Stimulated activated CD8-positive, alpha-beta memory T cell treated with anti-CD3 and anti-CD28 coated beads, Interleukin-4, amount 100 ng/mL, for 24 hours (primary cell): ENCODE results near the gene GFI1.
A peak's percentile ranks its signal among the peaks of the same experiment; 100 is the strongest.
"Not testable (repeated sequence)": the region's sequence is repeated elsewhere in the genome, so short reads cannot be mapped to it uniquely, and the experiment has no call there.

Experiments used
- DNase-seq: peaks from one replicate; pipeline ENCODE4 v3.0.0-alpha.2; 2020; ENCODE audit warnings: low read depth

Gene GFI1

DNA sequence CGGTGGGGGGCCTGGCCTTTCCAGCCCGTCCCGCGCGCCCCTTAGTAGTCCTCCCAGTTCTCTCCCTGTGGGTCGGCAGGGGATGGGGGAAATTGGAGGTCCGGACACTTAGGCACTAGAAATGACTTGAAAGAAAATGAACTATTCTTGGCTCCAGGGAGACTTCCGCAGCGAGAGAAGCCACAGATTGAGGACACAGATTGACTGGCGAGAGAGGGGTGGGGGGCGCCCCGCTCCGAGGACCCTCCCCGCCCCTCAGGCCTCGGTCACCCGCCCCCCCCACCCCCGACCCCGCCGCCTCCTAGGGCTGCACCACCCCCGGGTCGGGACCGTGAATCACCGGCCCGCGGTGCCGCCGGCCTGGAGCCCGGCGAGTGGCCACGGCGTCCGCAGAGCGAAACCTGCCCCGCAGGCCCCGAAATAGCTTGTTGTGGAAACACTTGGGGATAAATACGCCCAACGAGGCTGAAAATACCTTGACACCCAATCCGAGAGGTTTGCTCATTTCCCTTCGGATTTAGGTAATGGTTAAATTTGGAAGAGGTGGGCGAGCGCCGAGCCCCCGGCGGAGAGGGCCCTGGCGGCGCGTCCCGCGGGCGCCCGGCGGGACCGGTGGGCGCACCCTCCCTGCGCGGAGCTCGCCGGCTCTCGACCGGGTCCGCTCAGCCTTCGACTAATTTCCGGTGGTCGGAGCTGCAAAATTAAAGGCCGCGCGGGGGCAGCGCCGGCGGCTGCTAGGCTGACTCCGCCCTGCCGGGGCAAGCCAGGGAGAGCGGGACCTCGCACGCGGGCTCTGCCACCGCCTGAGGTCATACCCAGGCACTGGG lies at the start of gene GFI1:
TSS of gene GFI1 (minus strand) at position 675 of the 827 bp plus-strand sequence. CDS start 3,438 bp downstream, outside the sequence.
- peak; percentile 75 for DNase-seq

DNA sequence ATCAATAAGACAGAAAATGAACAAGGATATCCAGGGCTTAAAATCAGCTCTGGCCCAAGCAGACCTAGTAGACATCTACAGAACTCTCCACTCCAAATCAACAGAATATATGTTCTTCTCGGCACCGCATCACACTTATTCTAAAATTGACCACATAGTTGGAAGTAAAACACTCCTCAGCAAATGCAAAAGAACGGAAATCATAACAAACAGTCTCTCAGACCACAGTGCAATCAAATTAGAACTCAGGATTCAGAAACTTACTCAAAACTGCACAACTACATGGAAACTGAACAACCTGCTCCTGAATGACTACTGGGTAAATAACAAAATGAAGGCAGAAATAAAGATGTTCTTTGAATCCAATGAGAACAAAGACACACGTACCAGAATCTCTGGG lies 45.6 kb upstream of the GFI1 start:
- DNase-seq, result not testable (repeated sequence)

DNA sequence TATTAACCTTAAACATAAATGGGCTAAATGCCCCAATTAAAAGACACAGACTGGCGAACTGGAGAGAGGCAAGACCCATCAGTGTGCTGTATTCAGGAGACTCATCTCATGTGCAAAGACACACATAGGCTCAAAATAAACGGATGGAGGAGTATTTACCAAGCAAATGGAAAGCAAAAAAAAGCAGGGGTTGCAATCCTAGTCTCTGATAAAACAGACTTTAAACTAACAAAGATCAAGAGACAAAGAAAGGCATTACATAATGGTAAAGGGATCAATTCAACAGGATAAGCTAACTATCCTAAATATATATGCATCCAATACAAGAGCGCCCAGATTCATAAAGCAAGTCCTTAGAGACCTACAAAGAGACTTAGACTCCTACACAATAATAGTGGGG lies 45.2 kb upstream of the GFI1 start:
- not testable (repeated sequence) for DNase-seq

DNA sequence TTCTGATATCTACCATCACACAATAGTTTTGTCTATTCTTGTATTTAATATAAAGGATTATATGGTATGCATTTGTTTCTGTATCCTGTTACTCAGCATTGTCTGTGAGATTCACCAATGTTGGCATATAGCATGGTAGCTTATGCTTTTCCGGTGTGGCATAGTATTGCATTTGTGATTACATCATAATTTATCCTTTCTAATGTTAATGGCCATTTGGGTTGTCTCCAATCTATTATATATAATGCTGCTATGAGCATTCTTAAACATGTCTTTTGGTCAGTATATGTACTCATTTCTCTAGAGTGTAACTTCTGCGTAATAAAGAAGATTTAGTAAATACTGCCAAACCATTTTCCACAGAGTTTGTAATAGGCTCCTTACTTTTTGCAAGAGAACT lies 40.9 kb upstream of the GFI1 start:
- no peak for DNase-seq

DNA sequence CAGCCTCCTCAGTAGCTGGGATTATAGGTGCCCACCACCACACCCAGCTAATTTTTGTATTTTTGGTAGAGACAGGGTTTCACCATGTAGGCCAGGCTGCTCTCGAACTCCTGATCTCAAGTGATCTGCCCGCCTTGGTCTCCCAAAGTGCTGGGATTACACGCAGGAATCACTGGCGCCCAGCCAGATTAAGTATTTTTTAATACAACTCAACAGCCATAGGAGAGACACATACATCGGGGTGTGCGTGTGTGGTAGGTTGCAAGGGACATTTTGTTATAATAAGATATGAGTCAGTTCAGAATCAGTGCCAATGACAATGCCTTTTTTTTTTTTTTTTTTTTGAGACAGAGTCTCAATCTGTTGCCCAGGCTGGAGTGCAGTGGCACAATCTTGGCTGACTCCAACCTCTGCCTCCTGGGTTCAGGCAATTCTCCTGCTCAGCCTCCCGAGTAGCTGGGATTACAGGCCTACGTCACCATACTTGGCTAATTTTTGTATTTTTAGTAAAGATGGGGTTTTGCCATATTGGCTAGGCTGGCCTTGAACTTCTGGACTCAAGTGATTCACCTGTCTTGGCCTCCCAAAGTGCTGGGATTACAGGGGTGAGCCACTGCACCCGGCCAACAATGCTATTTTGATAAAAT lies 38.3 kb upstream of the GFI1 start:
- DNase-seq, result not testable (repeated sequence)

DNA sequence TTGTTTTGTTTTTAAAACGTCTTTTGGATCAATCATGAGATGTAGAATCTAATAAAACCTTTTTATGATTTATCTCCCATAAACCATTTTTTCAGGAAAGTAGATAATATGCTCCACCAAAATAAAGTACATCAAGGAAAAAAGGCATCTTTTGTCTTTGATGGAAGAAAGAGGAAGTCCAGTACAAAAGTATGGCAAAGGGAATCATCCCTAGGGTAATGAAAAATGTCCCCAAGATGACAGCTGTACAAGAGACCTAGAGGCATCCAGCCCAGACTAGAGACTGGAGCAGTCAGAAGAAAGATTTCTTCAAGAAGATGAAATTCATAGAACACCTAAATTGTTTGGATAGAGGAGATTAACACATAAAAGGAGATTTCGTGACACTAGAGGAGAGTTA lies 32.3 kb upstream of the GFI1 start:
- DNase-seq, result no peak

DNA sequence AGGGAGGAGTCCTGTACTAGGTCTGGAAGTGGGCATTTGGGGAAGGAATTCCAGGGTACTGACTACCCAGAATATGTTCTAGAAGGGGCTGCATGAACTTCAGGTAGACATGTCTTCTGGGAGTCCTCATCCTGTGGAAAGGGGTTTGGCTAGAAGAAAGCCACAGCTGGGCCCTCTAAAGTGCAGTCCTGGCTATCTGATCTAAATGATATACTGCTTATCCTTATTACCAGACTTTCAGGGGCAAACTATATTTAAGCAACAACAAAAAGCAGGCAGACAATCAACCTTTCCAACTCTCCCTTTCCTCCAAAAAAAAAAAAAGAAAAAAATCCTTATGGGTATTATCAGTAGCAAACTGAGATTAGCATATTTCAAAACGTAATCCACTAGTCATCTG lies 29.8 kb upstream of the GFI1 start:
- DNase-seq, result no peak

DNA sequence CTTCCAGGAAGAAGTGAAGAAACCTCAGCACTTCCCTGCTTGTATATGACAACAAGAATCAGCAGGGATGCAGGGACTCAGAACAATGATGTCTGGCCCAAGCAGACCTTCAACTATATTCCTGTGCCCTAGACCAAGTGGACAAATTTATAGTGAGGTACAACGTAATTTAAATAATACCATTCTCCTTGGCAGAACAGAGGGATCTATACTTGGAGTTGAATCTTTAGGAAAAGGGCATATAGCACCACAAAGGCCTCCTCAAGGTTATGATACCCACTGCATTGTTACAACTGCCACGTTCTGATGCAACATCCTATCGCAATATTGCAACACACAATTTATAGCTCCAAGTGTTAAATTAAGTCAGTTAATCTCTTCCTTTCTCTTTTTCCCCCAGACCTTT lies 29.1 kb upstream of the GFI1 start:
- no peak for DNase-seq

DNA sequence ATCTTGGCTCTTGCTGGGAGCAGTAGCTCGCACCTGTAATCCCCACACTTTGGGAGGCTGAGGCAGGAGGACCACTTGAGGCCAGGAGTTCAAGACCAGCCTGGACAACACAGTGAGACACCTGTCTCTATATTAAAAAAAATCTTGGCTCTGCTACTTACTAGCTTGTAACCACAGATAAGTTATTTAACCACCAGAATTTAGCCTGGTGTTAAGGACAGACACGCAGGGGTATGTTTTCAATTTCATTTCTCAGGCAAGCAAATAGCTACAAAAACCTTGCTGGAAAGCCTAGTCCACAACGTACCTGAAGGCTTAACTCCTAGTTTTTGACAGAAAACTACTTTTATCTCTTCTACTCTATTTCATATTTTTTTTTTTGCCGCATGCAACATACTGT lies 24.8 kb upstream of the GFI1 start:
- DNase-seq, result no peak

DNA sequence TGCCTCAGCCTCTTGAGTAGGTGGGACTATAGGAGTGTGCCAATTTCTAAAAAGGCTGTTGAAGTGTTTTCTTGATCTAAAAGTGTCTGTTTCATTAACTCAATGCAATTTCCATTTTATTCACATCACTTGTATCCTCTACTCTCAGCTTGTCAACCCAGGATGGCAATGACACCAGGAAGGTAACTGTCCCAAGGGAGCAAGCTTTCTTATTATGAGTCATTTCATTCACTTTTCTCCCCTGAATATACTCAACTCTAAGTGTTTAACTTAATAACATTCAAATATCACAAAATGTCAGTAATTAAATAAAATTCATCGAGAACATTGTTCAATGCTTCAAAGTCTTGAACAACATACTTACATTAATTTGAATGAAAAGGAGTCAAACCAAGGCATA lies 22.9 kb upstream of the GFI1 start:
- DNase-seq, result no peak

DNA sequence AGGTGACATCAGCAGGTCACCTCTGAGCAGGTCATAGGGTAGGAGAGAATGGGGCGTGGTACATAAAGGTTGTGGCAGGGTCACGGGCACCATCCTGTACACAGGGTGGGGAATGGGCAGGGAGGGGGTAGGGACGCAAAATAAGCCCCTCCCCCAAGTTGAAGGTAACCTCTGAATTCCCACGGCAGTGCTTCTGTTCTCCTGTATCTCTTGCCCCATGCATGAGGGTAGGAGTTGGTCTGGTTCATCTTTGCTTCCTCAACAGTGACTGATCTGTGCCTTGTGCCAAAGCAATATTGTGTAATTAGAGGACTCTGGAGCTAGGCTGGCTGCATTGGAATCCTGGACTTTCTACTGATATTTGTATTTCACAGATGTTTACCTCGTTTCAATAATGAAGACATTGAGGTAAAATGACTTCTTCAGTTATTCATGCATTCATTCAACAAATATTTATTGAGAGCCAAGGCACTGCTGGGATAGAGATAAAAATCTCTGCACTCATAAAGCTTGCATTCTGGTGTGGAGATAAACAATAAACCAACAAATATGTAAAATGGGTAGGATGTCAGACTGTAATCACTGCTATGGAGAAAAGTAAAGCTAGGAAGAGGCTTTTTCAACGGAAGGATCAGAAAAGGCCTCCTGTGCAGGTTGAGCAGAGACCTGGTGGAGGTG lies 18.4 kb upstream of the GFI1 start:
- no peak for DNase-seq

DNA sequence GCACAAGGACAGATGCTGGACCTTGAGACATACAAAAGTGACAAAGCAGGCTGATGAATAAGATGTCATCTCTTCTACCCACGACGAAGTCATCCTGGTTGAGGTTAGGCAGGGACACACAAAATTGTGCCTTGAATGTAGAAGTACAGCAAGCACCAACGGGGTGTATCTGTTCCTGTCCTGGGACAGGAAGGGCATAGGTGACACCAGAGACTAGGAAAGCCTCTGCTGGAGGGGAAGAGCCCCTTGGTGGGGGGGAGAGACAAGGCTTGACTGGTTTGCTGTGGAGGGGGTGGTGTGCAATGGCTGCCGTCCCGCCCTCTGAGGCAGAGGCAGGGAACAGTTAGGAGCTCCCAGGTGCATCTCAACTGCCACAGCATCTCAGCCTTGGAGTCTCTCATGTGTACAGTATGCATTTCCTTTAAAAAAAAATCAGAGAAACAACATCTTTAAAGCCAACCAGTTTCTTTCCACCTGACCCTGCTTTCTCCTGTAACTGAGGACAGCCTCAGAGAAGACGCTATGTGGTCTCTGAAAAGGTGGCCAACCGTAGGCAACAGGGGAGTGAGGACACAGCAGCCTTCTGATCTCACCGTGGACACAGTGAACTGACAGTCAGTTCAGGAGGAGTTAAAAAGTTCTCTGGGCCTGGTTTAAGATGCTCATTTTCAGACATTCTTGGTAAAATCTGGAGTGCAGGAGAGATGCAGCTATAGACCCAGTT lies 17.7 kb upstream of the GFI1 start:
- no peak for DNase-seq

DNA sequence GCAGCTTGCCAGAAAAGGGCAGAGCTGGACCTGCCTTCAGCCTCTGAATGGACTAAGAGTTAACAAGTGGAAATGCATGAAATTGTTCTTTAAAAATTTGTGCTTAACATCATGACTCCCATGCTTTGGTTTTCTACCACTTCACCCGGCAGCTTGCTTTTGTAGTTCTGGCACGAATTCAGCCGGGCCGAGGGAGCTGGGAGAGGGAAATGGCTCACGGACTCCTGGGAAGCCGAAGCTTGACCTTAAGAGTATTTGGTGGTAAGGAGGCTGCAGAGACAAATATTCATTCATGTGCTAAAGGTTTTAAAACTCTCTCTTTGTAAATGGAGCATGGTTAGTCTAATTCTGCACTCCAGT lies 17.2 kb upstream of the GFI1 start:
- no peak for DNase-seq

DNA sequence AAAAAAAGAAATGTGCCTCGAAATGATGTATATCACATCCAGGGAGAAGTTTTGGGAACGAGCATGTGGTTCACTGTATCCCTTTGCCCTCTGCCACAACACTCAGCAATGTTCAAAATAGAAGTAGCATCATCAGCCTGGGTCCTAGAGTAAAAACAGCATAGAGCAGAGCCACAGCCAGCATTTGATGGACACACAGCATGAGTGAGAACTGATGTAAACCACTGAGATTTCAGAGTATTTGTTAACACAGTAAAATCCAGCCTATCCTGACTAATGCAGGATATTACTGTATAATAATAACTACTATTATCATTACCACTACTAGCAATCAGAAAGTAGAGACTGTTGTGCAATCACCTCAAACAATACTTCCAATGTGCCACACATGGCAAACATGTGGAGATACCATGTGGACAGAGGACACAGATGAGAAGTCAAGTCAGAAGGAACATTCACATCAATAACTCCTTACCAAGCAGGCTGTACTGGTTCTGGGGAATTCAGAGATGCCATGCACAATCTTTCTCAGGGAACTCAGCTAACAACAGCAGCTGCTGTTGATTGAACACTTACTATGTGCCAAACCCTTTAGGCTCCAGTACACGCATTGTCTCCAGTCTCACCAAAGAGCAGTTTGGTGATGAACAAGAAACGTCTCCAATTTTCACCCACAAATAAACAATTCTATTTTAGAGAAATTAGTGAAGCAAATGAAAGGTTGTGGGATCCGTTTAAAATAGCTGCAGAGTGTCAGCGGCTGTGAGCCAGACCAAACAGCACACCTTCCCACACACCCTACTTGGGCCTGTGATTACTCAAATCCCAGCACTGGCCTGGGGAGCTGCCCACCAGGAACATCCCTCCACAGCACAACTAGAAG lies 16.6 kb upstream of the GFI1 start:
- no peak for DNase-seq

DNA sequence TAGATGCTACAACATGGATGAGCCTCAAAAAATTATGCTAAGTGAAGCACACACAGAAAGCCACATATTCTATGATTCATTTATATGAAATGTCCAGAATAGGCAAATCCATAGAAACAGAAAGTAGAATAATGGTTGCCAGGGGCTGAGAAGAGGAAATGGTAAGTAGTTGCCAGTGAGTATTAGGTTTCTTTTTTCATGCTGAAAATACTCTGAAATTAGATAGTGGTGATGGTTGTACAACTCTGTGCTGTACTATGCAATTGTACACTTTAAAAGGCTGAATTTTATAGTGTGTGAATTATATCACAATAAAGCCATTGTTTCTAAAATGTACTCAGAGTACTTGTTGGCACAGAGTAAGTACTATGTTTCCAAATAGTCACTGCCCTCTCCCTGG lies 15.5 kb upstream of the GFI1 start:
- DNase-seq, result no peak

DNA sequence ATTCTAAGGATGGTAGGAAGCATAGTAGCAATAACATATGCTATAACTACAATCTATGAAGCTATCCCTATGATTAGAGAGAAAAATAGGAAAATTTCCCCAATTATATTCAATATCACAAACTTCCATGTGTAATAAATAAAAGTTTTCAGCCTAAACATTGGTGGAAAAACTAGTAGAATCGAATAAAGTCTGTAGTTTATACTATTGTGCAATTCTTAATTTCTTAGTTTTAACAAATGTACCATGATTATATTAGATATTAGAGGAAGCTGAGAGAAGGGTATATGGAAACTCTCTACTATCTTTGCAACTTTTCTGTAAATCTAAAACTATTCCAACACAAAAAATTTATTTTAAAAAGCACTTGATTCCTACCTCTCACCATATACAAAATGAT lies 13.8 kb upstream of the GFI1 start:
- no peak for DNase-seq

DNA sequence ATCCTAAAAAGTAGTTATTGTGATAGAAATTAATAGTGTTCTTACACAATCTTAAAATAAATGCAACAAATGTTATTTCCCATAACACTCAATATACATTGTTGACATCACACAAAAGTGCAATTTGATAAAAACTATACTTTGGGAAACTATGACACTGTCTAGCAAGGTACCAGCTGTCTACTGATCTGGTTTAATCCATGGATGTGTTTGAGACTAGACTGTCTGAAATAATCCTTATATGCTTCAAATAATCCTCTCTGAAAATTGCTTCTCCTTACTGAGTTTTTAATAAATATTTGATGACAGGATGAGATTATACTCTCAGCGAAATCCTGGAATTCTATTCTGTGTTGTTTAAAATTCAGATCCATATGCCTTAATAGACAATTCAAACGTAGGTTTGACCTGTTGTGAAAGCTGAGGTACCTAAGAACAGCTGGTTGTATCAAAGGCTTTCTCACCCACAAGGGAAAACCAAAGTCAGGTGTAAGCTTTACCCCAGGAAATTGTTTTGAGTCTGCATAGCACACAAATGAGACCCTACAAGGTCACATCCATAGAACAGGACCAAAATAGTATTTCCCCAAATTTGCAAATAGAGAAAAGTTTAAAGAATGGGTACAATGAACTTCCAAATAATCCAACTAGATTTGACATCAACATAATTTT lies 8.8 kb upstream of the GFI1 start:
- DNase-seq, result no peak

DNA sequence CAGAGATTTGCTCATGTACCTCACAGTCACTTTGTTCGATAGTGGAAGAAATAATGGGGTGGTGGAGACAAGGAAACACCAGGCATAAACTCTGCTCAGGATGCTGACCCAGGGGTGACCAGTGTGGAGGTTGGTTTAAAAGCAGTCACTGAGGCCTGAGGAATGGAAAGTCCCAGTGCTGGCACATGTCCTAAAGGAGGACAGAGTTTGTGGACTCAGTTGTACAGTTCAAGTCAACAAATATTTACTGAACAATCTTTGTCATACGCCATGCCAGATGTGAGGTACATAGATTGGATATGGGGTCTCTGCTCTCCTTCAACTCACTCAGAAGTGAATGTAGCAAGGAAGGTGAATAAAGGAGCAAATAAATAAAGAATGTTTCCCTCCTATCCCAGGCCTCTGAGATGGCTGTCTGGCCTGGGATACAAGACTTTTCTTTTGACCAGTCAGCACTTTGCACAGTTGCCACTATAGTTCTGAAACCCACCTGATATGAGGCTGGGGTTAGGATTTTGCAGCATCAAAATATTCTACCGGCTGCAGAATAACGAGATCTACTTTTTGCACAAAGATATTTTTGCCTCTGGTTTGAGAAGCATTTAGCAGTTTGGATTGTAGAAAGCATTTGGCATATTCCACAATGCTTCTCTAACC lies 7.9 kb upstream of the GFI1 start:
- DNase-seq, result no peak

DNA sequence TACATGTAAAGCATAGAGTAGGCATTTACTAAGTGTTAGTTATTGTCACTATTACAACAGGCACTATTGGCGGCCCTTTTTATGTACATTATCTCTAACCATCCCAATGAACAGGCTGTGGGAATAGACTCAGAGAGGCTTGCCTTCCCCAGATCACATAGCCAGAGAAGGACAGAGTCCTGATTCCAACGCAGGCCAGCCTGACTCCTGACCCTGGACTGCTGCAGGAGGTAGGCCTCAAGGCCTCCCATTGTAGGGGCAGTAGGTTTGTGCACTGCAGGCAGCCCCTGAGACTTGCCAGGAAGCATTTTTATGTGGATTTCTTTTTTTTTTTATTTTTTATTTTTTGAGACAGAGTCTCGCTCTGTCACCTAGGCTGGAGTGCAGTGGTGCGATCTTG lies 6.4 kb upstream of the GFI1 start:
- DNase-seq, result no peak

DNA sequence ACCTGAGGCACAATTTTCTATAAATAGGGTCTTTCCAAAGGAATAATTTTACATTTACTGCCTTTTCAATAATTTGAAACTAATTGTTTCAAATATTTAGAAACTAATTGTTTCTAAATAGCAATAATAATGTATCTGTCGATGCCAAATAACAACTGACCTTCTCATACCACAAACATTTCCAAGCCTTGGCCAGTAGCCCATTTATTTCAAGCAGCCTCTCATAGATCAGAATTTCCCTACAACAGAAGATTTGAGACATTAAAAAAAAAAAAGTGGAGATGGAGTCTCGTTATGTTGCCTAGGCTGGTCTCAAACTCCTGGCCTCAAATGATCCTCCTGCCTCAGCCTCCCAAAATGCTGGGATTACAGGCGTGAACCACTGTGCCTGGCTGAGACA lies 2.1 kb upstream of the GFI1 start:
- DNase-seq, result no peak

DNA sequence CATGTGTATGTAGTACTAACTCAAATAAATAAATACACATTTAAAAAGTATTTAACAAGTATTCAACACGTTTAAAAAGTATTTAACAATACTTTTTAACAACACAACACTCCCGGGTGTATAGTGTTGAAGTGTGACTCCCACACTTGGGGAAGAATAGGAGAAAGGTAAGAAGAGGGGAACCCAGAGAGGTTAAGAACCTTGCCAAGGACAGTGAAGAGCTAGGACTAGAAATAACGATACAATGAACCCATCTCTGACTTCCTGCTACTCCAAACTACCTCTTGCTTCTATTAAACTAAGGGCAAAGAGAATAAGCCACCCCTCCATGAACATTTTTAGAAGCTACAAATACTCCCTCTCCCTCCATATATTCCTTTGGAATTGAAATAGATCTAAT lies 1.7 kb upstream of the GFI1 start:
- DNase-seq, result no peak
